Neuronal stem cell (in vitro differentiated cells): Measurements from ENCODE around the gene FHIT.

ENCODE experiments used
- DNase-seq: peaks from one replicate; pipeline ENCODE4 v3.0.0-alpha.2; 2013; ENCODE audit warnings: low spot score
- H2AFZ ChIP-seq: one replicate; pipeline ENCODE4 v1.6.1; 2013; ENCODE audit warnings: mild to moderate bottlenecking, low read length, inconsistent platforms
- H2AK5ac ChIP-seq: 2 replicates; pipeline ENCODE4 v1.6.1; 2013; ENCODE audit warnings: low read depth, mild to moderate bottlenecking, inconsistent platforms, low read length, moderate library complexity, mixed read lengths
- H2BK120ac ChIP-seq: 2 replicates; pipeline ENCODE4 v1.6.1; 2013; ENCODE audit warnings: low read depth, mild to moderate bottlenecking, inconsistent platforms, low read length, moderate library complexity, mixed read lengths
- H2BK12ac ChIP-seq: one replicate; pipeline ENCODE4 v1.6.1; 2013; ENCODE audit warnings: low read length, inconsistent platforms
- H2BK15ac ChIP-seq: 2 replicates; pipeline ENCODE4 v1.6.1; 2013; ENCODE audit warnings: mild to moderate bottlenecking, low read length, inconsistent platforms, mixed read lengths
- H2BK5ac ChIP-seq: one replicate; pipeline ENCODE4 v1.6.1; 2013; ENCODE audit warnings: inconsistent platforms, mild to moderate bottlenecking, low read length, moderate library complexity
- H3K14ac ChIP-seq: one replicate; pipeline ENCODE4 v1.6.1; 2013; ENCODE audit warnings: low read length, inconsistent platforms
- H3K18ac ChIP-seq: 2 replicates; pipeline ENCODE4 v1.6.1; 2013; ENCODE audit warnings: low read length, inconsistent platforms
- H3K23ac ChIP-seq: 2 replicates; pipeline ENCODE4 v1.6.1; 2013; ENCODE audit warnings: low read depth, mild to moderate bottlenecking, mixed read lengths, low read length, inconsistent platforms; ENCODE audit not compliant: poor library complexity
- H3K27ac ChIP-seq: replicated peaks from 3 replicates; pipeline ENCODE4 v1.5.1; 2013; ENCODE audit warnings: low read length, inconsistent platforms
- H3K27me3 ChIP-seq, 3 experiments: 2 replicates each; pipeline ENCODE4 v1.6.1; 2013; ENCODE audit warnings: low read length in 3 of 3, mild to moderate bottlenecking in 2 of 3, inconsistent platforms in 1 of 3, low read depth in 1 of 3, mixed read lengths in 1 of 3, moderate library complexity in 1 of 3; ENCODE audit not compliant: control insufficient read depth in 3 of 3, insufficient read depth in 3 of 3
- H3K36me3 ChIP-seq, 2 donors: replicated peaks in 1 of 2; 2 replicates each; pipeline ENCODE4 v1.6.1; 2013; ENCODE audit warnings: low read length in 2 of 2; ENCODE audit not compliant: control insufficient read depth in 2 of 2, insufficient read depth in 2 of 2
- H3K4ac ChIP-seq: 2 replicates; pipeline ENCODE4 v1.6.1; 2013; ENCODE audit warnings: inconsistent platforms, mild to moderate bottlenecking, low read length, moderate library complexity
- H3K4me1 ChIP-seq, 2 donors: 1 replicate in 1 of 2; 2 replicates in 1 of 2; pipeline ENCODE4 v1.6.1; 2013; ENCODE audit warnings: low read length in 2 of 2, low read depth in 1 of 2; ENCODE audit not compliant: control insufficient read depth in 2 of 2, insufficient read depth in 1 of 2
- H3K4me2 ChIP-seq: one replicate; pipeline ENCODE4 v1.6.1; 2013; ENCODE audit warnings: mild to moderate bottlenecking, low read length, inconsistent platforms; ENCODE audit not compliant: insufficient read depth, poor library complexity, severe bottlenecking
- H3K4me3 ChIP-seq, 2 donors: 2 replicates each; pipeline ENCODE4 v1.5.1; 2013; ENCODE audit warnings: low read length in 2 of 2, mild to moderate bottlenecking in 2 of 2, inconsistent platforms in 1 of 2, moderate library complexity in 1 of 2
- H3K79me1 ChIP-seq: one replicate; pipeline ENCODE4 v1.6.1; 2013; ENCODE audit warnings: low read depth, mild to moderate bottlenecking, inconsistent platforms, low read length, moderate library complexity
- H3K9ac ChIP-seq: one replicate; pipeline ENCODE4 v1.6.1; 2013; ENCODE audit warnings: mild to moderate bottlenecking, low read depth, low read length, inconsistent platforms; ENCODE audit not compliant: poor library complexity
- H3K9me3 ChIP-seq, 2 donors: replicated peaks in 1 of 2; 2 replicates each; pipeline versions ENCODE3 to v1.6.1; 2013; ENCODE audit warnings: low read length in 2 of 2, mild to moderate bottlenecking in 2 of 2, inconsistent platforms in 1 of 2, low read depth in 1 of 2, mixed read lengths in 1 of 2, moderate library complexity in 1 of 2; ENCODE audit not compliant: control insufficient read depth in 2 of 2, insufficient read depth in 1 of 2
- H4K8ac ChIP-seq: one replicate; pipeline ENCODE4 v1.6.1; 2013; ENCODE audit warnings: low read depth, mild to moderate bottlenecking, inconsistent platforms, low read length, moderate library complexity
- H4K91ac ChIP-seq: one replicate; pipeline ENCODE4 v1.6.1; 2013; ENCODE audit warnings: low read length, low read depth, mild to moderate bottlenecking, inconsistent platforms; ENCODE audit not compliant: poor library complexity
- WGBS, 2 donors: extraction: QIAGEN DNeasy Blood & Tissue Kit; methylation state at CpG; one replicate each; pipeline ENCODE4 v1.1.7; 2013; ENCODE audit warnings: missing lambda C conversion rate in 2 of 2, mixed read lengths in 1 of 2; ENCODE audit not compliant: insufficient read length in 2 of 2, insufficient replicate concordance in 1 of 2; ENCODE audit errors: extremely low coverage in 2 of 2; 5-methylcytosine and 5-hydroxymethylcytosine counted together

FHIT gene

GRCh38 chr3:60809857-60810610, 441.2 kb downstream of the FHIT start:
- no peak for DNase-seq
- H3K27me3 ChIP-seq = no peaks in the 10 kb centered on the region
- H3K79me1 ChIP-seq = no peaks in the 10 kb centered on the region
- no peak overlapping the region for H2BK120ac ChIP-seq
- no peaks in the 10 kb centered on the region for H3K4me1 ChIP-seq
- no peak overlapping the region for H4K8ac ChIP-seq
- H3K4ac ChIP-seq = no peak overlapping the region
- H2AK5ac ChIP-seq = no peak overlapping the region
- H3K27ac ChIP-seq = no peak overlapping the region
- H3K18ac ChIP-seq = no peak overlapping the region
- no peak overlapping the region for H2BK15ac ChIP-seq
- no peak overlapping the region for H2BK12ac ChIP-seq
- H3K4me3 ChIP-seq = no peak overlapping the region
- H2BK5ac ChIP-seq = no peak overlapping the region
- H2AFZ ChIP-seq = no peak overlapping the region
- no peak overlapping the region for H3K23ac ChIP-seq
- no peak overlapping the region for H3K4me2 ChIP-seq
- WGBS, 2 donors = no CpG with 5 or more reads among the region's 4 CpGs
- no peak overlapping the region for H3K14ac ChIP-seq
- H3K36me3 ChIP-seq = no peaks in the 10 kb centered on the region
- no peak overlapping the region for H3K9ac ChIP-seq
- H4K91ac ChIP-seq = no peak overlapping the region
- H3K9me3 ChIP-seq = no peaks in the 10 kb centered on the region

GRCh38 chr3:60803216-60804173, 447.8 kb downstream of the FHIT start:
- Histone ChIP-seq H3K27ac (no peak overlapping the region), H3K4me1 (peaks cover 0 to 11% of the 10 kb centered on the region in 2 donors), H3K9ac (no peak overlapping the region), H3K14ac (no peak overlapping the region), H2AFZ (no peak overlapping the region), H2BK15ac (no peak overlapping the region), H2AK5ac (no peak overlapping the region), H4K91ac (no peak overlapping the region), H2BK12ac (no peak overlapping the region), H2BK5ac (no peak overlapping the region), H3K23ac (no peak overlapping the region), H3K27me3 (no peaks in the 10 kb centered on the region), H3K4ac (no peak overlapping the region), H3K9me3 (no peaks in the 10 kb centered on the region), H3K79me1 (no peaks in the 10 kb centered on the region), H3K36me3 (no peaks in the 10 kb centered on the region), H2BK120ac (no peak overlapping the region), H4K8ac (no peak overlapping the region), H3K4me3 (no peak overlapping the region), H3K4me2 (no peak overlapping the region), H3K18ac (no peak overlapping the region)
- DNase-seq = no peak
- no CpG with 5 or more reads among the region's 19 CpGs for WGBS, 2 donors

- Histone ChIP-seq H3K79me1 (no peaks in the 10 kb centered on the region), H2AFZ (no peak overlapping the region), H2BK12ac (no peak overlapping the region), H4K8ac (no peak overlapping the region), H3K36me3 (no peaks in the 10 kb centered on the region), H4K91ac (no peak overlapping the region), H2AK5ac (no peak overlapping the region), H2BK120ac (no peak overlapping the region), H3K27ac (no peak overlapping the region), H3K4ac (no peak overlapping the region), H2BK5ac (no peak overlapping the region), H3K14ac (no peak overlapping the region), H3K4me1 (peaks cover 0 to 11% of the 10 kb centered on the region in 2 donors), H3K4me2 (no peak overlapping the region), H3K27me3 (no peaks in the 10 kb centered on the region), H3K9ac (no peak overlapping the region), H3K23ac (no peak overlapping the region), H3K18ac (no peak overlapping the region), H3K9me3 (no peaks in the 10 kb centered on the region), H3K4me3 (no peak overlapping the region), H2BK15ac (no peak overlapping the region)
- no peak for DNase-seq
- no CpG with 5 or more reads among the region's 2 CpGs for WGBS, 2 donors
These were observed 449.9 kb downstream of the FHIT start for GRCh38 chr3:60801307-60801706.

GRCh38 chr3:60798456-60798855, 452.8 kb downstream of the FHIT start:
- Histone ChIP-seq H4K8ac (no peak overlapping the region), H2AK5ac (no peak overlapping the region), H3K23ac (no peak overlapping the region), H3K4ac (no peak overlapping the region), H3K14ac (no peak overlapping the region), H3K4me2 (no peak overlapping the region), H3K79me1 (no peaks in the 10 kb centered on the region), H2BK15ac (no peak overlapping the region), H2BK12ac (no peak overlapping the region), H3K36me3 (no peaks in the 10 kb centered on the region), H2BK5ac (no peak overlapping the region), H3K4me1 (peaks cover 0 to 4% of the 10 kb centered on the region in 2 donors), H3K27me3 (no peaks in the 10 kb centered on the region), H3K9ac (no peak overlapping the region), H3K18ac (no peak overlapping the region), H3K4me3 (no peak overlapping the region), H2BK120ac (no peak overlapping the region), H3K9me3 (no peaks in the 10 kb centered on the region), H3K27ac (no peak overlapping the region), H4K91ac (no peak overlapping the region), H2AFZ (no peak overlapping the region)
- no peak for DNase-seq
